Testis (tissue), 2 donors: ENCODE results near the gene PRKCA.

Experiments
- POLR2A ChIP-seq: fragments of 450-650 bp; IDR thresholded peaks from one replicate; pipeline ENCODE4 v1.6.1; 2017; ENCODE audit warnings: antibody characterized with exemption, mild to moderate bottlenecking, moderate library complexity
- TF ChIP-seq, protein P1 (sequence below), 3 experiments: fragments of 450-650 bp in 2 of 3; fragments of 200-600 bp in 1 of 3; sonication (generic) in 1 of 3; IDR thresholded peaks; one replicate each; pipeline ENCODE4 v1.5.1; 2016 to 2019; ENCODE audit warnings: antibody characterized with exemption in 3 of 3, mild to moderate bottlenecking in 2 of 3, moderate library complexity in 1 of 3

DNA sequence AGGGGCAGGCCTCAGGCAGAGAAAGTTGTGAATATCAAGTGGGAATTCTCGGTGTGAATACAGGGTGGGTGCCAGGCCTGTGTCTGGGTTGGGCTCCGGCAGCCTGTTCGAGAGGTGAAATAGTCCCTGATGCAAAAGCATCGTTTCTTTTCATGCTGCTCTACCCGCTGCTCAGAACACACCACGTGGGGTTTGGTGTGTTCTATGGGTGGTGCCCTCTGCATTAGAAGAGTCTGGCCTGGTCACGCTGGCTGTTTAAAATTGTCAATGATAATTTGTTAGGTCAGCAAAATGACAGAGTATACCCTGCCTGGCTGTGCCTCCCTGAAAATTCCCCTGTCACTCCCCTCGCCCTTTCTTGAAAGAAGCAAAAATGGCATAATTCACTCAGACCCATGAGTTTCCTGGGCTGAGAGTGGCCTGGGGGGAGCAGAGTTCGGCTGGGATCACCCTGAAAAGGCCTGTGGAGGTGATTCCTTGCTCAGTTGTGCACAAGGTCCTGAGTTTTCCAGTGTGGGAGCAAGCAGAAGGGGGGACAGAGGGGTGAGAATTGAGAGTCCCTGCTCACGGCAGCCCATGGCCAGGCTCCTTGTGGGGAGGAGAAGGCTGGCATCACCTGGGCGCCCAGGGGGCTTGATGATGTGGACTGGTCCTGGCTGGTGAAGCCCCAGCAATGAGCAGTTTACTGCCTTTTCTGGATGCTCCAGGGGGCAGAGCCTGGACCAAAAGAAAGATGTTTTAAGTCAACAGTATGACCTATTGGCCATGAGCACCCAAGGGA is 535.7 kb downstream of the PRKCA start:
- TF ChIP-seq, protein P1, sequence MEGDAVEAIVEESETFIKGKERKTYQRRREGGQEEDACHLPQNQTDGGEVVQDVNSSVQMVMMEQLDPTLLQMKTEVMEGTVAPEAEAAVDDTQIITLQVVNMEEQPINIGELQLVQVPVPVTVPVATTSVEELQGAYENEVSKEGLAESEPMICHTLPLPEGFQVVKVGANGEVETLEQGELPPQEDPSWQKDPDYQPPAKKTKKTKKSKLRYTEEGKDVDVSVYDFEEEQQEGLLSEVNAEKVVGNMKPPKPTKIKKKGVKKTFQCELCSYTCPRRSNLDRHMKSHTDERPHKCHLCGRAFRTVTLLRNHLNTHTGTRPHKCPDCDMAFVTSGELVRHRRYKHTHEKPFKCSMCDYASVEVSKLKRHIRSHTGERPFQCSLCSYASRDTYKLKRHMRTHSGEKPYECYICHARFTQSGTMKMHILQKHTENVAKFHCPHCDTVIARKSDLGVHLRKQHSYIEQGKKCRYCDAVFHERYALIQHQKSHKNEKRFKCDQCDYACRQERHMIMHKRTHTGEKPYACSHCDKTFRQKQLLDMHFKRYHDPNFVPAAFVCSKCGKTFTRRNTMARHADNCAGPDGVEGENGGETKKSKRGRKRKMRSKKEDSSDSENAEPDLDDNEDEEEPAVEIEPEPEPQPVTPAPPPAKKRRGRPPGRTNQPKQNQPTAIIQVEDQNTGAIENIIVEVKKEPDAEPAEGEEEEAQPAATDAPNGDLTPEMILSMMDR (IDR thresholded peaks at IDR 0.05), result no peak
- no peak for TF ChIP-seq POLR2A
